ENCODE results near the gene CFD.

Gene CFD

DNA sequence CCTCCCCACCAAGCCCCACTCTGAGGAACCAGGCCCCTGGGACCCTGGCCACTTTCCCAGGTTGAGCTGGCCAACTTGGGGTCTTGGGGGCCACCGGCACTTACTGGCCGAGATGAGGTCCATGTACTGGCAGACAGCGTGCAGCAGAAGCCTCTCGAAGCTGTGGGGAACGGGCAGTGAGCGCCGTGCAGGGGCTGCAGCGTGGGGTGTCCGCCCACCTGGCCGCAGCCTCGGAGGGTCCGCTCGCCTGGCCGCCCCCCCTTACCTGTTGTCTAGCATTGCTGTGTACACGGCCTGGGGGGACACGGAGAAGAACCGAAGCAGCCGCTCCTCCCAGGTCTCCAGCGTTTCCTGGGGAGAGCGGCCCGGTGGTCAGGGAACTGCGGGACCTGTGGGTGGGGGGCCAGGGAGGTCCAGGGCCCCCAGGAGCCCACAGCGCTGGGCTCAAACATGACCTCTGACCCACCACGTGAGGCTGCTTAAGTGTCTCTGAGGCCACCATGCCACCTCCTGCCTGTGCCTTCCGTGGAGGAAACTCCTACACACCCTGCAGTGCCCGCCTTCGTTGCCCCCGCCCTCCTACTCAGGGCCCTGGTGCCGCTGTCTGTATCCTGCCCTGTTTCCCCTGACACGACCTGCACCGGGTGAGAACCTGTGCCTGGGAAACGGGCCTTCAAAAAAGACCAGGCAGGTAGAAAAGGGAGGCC lies 40.0 kb downstream of the CFD start:
- Histone ChIP-seq H3K27ac (replicated peaks) (no peak overlapping the region), H3K27me3 (ENCODE audit: insufficient read depth, poor library complexity, severe bottlenecking) (no peaks in the 10 kb centered on the region), H3K4me3 (replicated peaks; ENCODE audit: insufficient read depth, low read length) (no peak overlapping the region)
- TF ChIP-seq POLR2AphosphoS5 (IDR thresholded peaks at IDR 0.05; ENCODE audit: low read depth) = no peak
- TF ChIP-seq GABPA (IDR thresholded peaks at IDR 0.05; ENCODE audit: low read depth) = no peak
- TF ChIP-seq, protein P1, sequence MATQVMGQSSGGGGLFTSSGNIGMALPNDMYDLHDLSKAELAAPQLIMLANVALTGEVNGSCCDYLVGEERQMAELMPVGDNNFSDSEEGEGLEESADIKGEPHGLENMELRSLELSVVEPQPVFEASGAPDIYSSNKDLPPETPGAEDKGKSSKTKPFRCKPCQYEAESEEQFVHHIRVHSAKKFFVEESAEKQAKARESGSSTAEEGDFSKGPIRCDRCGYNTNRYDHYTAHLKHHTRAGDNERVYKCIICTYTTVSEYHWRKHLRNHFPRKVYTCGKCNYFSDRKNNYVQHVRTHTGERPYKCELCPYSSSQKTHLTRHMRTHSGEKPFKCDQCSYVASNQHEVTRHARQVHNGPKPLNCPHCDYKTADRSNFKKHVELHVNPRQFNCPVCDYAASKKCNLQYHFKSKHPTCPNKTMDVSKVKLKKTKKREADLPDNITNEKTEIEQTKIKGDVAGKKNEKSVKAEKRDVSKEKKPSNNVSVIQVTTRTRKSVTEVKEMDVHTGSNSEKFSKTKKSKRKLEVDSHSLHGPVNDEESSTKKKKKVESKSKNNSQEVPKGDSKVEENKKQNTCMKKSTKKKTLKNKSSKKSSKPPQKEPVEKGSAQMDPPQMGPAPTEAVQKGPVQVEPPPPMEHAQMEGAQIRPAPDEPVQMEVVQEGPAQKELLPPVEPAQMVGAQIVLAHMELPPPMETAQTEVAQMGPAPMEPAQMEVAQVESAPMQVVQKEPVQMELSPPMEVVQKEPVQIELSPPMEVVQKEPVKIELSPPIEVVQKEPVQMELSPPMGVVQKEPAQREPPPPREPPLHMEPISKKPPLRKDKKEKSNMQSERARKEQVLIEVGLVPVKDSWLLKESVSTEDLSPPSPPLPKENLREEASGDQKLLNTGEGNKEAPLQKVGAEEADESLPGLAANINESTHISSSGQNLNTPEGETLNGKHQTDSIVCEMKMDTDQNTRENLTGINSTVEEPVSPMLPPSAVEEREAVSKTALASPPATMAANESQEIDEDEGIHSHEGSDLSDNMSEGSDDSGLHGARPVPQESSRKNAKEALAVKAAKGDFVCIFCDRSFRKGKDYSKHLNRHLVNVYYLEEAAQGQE (IDR thresholded peaks at IDR 0.05; ENCODE audit: insufficient replicate concordance, low read depth) = no peak
- TF ChIP-seq, protein P2, sequence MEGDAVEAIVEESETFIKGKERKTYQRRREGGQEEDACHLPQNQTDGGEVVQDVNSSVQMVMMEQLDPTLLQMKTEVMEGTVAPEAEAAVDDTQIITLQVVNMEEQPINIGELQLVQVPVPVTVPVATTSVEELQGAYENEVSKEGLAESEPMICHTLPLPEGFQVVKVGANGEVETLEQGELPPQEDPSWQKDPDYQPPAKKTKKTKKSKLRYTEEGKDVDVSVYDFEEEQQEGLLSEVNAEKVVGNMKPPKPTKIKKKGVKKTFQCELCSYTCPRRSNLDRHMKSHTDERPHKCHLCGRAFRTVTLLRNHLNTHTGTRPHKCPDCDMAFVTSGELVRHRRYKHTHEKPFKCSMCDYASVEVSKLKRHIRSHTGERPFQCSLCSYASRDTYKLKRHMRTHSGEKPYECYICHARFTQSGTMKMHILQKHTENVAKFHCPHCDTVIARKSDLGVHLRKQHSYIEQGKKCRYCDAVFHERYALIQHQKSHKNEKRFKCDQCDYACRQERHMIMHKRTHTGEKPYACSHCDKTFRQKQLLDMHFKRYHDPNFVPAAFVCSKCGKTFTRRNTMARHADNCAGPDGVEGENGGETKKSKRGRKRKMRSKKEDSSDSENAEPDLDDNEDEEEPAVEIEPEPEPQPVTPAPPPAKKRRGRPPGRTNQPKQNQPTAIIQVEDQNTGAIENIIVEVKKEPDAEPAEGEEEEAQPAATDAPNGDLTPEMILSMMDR (IDR thresholded peaks at IDR 0.05; ENCODE audit: insufficient read depth, low read length) = no peak
- DNase-seq (ENCODE audit: low read depth in 1 of 2, low spot score in 1 of 2) = no peak

DNA sequence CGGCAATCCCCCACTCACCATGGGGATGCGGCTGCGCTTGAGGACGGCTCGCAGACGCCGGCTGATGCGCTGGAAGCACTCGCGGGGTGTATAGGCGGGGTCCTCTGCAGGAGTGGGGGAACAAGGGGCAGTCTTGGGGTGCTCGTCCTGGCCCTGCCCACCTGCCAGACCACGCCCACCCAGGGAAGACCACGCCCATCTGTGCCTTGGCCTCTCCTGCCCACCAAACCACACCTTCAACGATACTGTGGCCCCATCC lies 40.5 kb downstream of the CFD start:
- Histone ChIP-seq H3K27ac (replicated peaks) (no peak overlapping the region), H3K4me3 (replicated peaks; ENCODE audit: insufficient read depth, low read length) (no peak overlapping the region), H3K27me3 (ENCODE audit: insufficient read depth, poor library complexity, severe bottlenecking) (no peaks in the 10 kb centered on the region)
- no peak for TF ChIP-seq SPI1 (IDR thresholded peaks at IDR 0.05; ENCODE audit: borderline replicate concordance, low read depth)
- TF ChIP-seq GABPA (IDR thresholded peaks at IDR 0.05; ENCODE audit: low read depth) = no peak
- TF ChIP-seq, protein P1 (IDR thresholded peaks at IDR 0.05; ENCODE audit: insufficient replicate concordance, low read depth) = no peak
- TF ChIP-seq, protein P2 (IDR thresholded peaks at IDR 0.05; ENCODE audit: insufficient read depth, low read length) = no peak
- TF ChIP-seq POLR2AphosphoS5 (IDR thresholded peaks at IDR 0.05; ENCODE audit: low read depth) = no peak
- no peak for DNase-seq (ENCODE audit: low read depth in 1 of 2, low spot score in 1 of 2)

DNA sequence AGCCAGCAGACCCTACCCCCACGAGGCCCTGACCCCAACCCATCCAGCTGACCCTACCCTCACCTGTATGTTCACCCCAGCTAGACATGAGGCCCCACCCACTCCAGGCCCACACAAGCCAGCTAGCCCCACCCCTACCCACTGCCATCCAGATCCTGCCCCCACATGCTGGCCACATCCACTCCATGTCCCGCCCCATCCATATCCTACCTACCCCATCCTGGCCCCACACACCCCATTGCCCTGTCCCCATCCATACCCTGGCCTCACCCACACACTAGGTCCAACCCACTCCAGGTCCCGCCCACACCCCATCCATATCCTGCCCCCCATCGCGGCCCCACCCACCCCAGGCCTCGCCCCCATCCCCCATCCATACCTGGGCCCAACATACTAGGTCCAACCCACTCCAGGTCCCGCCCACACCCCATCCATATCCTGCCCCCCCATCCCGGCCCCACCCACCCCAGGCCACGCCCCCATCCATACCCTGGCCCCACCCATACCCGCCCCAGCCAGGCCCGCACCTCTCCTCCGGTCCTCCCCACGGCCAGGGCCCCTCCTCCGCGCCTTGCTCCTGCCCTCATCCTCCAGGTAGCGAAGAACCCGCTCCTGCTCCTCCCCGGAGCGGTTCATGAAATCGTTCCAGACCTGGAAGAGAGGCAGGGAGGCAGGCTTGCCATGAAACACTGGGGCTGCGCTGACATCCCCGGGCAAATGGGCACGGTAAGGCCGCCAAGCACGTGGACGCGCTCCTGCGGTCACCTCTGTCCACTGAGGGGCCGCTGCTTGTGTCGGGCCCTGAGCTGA lies 41.0 kb downstream of the CFD start:
- H3K27me3 ChIP-seq (ENCODE audit: insufficient read depth, poor library complexity, severe bottlenecking) = no peaks in the 10 kb centered on the region
- no peak for DNase-seq (ENCODE audit: low read depth in 1 of 2, low spot score in 1 of 2)
- TF ChIP-seq GABPA (IDR thresholded peaks at IDR 0.05; ENCODE audit: low read depth) (no peak), SPI1 (IDR thresholded peaks at IDR 0.05; ENCODE audit: borderline replicate concordance, low read depth) (no peak), POLR2AphosphoS5 (IDR thresholded peaks at IDR 0.05; ENCODE audit: low read depth) (no peak)
- TF ChIP-seq, protein P2 (IDR thresholded peaks at IDR 0.05; ENCODE audit: insufficient read depth, low read length) = no peak
- TF ChIP-seq, protein P1 (IDR thresholded peaks at IDR 0.05; ENCODE audit: insufficient replicate concordance, low read depth) = no peak
- no peak overlapping the region for H3K4me3 ChIP-seq (replicated peaks; ENCODE audit: insufficient read depth, low read length)
- H3K27ac ChIP-seq (replicated peaks) = no peak overlapping the region
